Hepatocyte (in vitro differentiated cells): ENCODE measurements around the gene TBC1D5. TPM values are rescaled to one million over a fixed set of nuclear protein-coding genes. Genes with fewer than 3 reads are reported as not detected.

ENCODE experiments used
- DNase-seq: peaks from one replicate; pipeline ENCODE4 v3.0.0-alpha.2; 2016; ENCODE audit warnings: low spot score
- H2AFZ ChIP-seq: fragments of 200-600 bp; sonication (generic); 2 replicates; pipeline ENCODE4 v1.6.0; 2016; ENCODE audit warnings: antibody characterized with exemption, mild to moderate bottlenecking
- H3K27ac ChIP-seq: fragments of 200-600 bp; sonication (generic); 2 replicates; pipeline ENCODE4 v1.5.1; 2016; ENCODE audit warnings: mild to moderate bottlenecking
- H3K27me3 ChIP-seq: fragments of 200-600 bp; sonication (generic); 2 replicates; pipeline ENCODE4 v1.6.1; 2016
- H3K36me3 ChIP-seq: fragments of 200-600 bp; sonication (generic); replicated peaks from 2 replicates; pipeline ENCODE4 v1.5.1; 2016; ENCODE audit warnings: low read depth; ENCODE audit not compliant: insufficient read depth
- H3K4me1 ChIP-seq: fragments of 200-600 bp; sonication (generic); 2 replicates; pipeline ENCODE4 v1.5.1; 2016; ENCODE audit warnings: mild to moderate bottlenecking, moderate library complexity; ENCODE audit not compliant: insufficient read depth
- H3K4me2 ChIP-seq: fragments of 200-600 bp; sonication (generic); 2 replicates; pipeline ENCODE4 v1.6.0; 2016
- H3K4me3 ChIP-seq: fragments of 200-600 bp; sonication (generic); 2 replicates; pipeline ENCODE4 v1.5.1; 2016; ENCODE audit warnings: mild to moderate bottlenecking
- H3K79me2 ChIP-seq: fragments of 200-600 bp; sonication (generic); 2 replicates; pipeline ENCODE4 v1.6.0; 2017; ENCODE audit warnings: mild to moderate bottlenecking
- H3K9me2 ChIP-seq: fragments of 200-600 bp; sonication (generic); replicated peaks from 2 replicates; pipeline ENCODE4 v1.6.0; 2017; ENCODE audit warnings: mild to moderate bottlenecking; ENCODE audit not compliant: insufficient read depth
- H3K9me3 ChIP-seq: fragments of 200-600 bp; sonication (generic); 2 replicates; pipeline ENCODE4 v1.5.1; 2016; ENCODE audit warnings: low read depth, mild to moderate bottlenecking
- H4K20me1 ChIP-seq: fragments of 200-600 bp; sonication (generic); 2 replicates; pipeline ENCODE4 v1.6.0; 2016; ENCODE audit warnings: mild to moderate bottlenecking; ENCODE audit not compliant: insufficient read depth, poor library complexity, severe bottlenecking
- CTCF ChIP-seq: fragments of 200-600 bp; sonication (generic); IDR thresholded peaks from 2 replicates; pipeline ENCODE4 v1.5.1; 2016; ENCODE audit warnings: antibody characterized with exemption, mild to moderate bottlenecking; ENCODE audit not compliant: poor library complexity
- EZH2 ChIP-seq: fragments of 200-600 bp; sonication (generic); IDR thresholded peaks from 2 replicates; pipeline ENCODE4 v1.6.1; 2016; ENCODE audit warnings: antibody characterized with exemption, mild to moderate bottlenecking, borderline replicate concordance
- EZH2phosphoT487 ChIP-seq: fragments of 200-600 bp; sonication (generic); IDR thresholded peaks from one replicate; pipeline ENCODE4 v1.6.1; 2018; ENCODE audit warnings: antibody characterized with exemption, mild to moderate bottlenecking, low read depth, moderate library complexity; ENCODE audit not compliant: unreplicated experiment, severe bottlenecking
- WGBS: methylation state at CpG from one replicate; pipeline ENCODE4 v1.1.6; 2016; ENCODE audit warnings: low lambda C conversion rate; ENCODE audit errors: missing lambda C conversion rate; 5-methylcytosine and 5-hydroxymethylcytosine counted together
- polyA plus RNA-seq: library from polyadenylated mRNA; unstranded; fragments of >200 nt; fragmentation: Nextera tagmentation; extraction: Ambion mirVana; gene quantifications from 2 replicates; pipeline ENCODE4 v1.2.1, GENCODE V29; 2016
- total RNA-seq: library from RNA; depleted of rRNA; stranded (reverse); fragments of >200 nt; gene quantifications from 2 replicates; pipeline ENCODE4 v1.2.3, GENCODE V29; 2014

Gene TBC1D5
- total and polyA plus RNA-seq, 2 experiments from 2014 or later, result 17.0 to 64.2 TPM

DNA sequence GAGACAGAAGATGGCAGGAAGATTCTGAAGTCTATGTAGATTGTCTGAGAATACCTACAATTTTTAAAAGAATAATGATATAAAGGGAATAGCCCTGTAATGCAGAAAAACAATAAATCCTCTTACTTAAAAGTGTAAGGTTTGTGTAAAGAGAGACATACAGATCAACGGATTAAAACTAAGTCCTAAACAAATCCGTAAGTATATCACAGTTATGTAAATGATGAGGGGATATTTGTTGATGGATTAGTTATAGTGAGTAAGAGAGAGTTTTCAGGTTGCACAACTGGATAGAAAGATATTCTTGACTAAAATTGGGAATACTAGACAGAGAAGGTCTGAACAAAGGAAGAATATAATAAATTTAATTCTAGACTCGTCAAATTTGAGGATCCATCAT, 179.6 kb downstream of the TBC1D5 start:
- Histone ChIP-seq H3K4me1 (no peaks in the 10 kb centered on the region), H3K36me3 (no peaks in the 10 kb centered on the region), H3K27me3 (no peaks in the 10 kb centered on the region), H3K4me3 (no peak overlapping the region), H3K9me2 (no peaks in the 10 kb centered on the region), H4K20me1 (no peaks in the 10 kb centered on the region), H3K4me2 (no peak overlapping the region), H3K9me3 (no peaks in the 10 kb centered on the region), H3K27ac (no peak overlapping the region), H3K79me2 (no peaks in the 10 kb centered on the region), H2AFZ (no peak overlapping the region)
- 82% methylated on average over 3 of the region's 3 CpGs for WGBS
- TF ChIP-seq EZH2 (no peak), EZH2phosphoT487 (peak; percentile 99)
- no peak for DNase-seq

DNA sequence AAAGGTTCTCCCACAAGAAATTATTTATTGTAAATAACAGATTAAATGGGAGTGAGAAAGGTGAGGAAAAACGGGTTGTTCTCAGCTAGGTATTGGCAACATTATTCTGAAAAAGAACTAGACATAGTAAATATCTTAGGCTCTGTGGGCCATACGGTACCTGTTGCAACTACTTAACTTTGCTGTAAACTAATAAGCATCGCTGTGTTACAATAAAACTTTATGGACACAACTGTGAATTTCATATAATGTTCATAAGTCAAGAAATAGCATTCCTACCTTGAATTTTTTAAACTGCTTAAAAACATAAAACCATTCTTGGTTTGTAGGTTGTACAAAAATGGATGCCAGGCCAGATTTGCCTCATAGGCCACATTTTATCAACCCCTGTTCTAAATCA, 183.9 kb downstream of the TBC1D5 start:
- no peaks in the 10 kb centered on the region for H3K9me3 ChIP-seq
- no peaks in the 10 kb centered on the region for H3K27me3 ChIP-seq
- H3K36me3 ChIP-seq, result no peaks in the 10 kb centered on the region
- H3K4me2 ChIP-seq, result no peak overlapping the region
- H3K4me3 ChIP-seq, result no peak overlapping the region
- H2AFZ ChIP-seq, result no peak overlapping the region
- TF ChIP-seq CTCF (no peak), EZH2 (no peak), EZH2phosphoT487 (no peak)
- no peaks in the 10 kb centered on the region for H4K20me1 ChIP-seq
- DNase-seq, result no peak
- no peak overlapping the region for H3K27ac ChIP-seq
- no peaks in the 10 kb centered on the region for H3K79me2 ChIP-seq
- 98% methylated on average over 3 of the region's 3 CpGs for WGBS
- H3K4me1 ChIP-seq, result peaks cover under 1% of the 10 kb centered on the region
- H3K9me2 ChIP-seq, result no peaks in the 10 kb centered on the region

DNA sequence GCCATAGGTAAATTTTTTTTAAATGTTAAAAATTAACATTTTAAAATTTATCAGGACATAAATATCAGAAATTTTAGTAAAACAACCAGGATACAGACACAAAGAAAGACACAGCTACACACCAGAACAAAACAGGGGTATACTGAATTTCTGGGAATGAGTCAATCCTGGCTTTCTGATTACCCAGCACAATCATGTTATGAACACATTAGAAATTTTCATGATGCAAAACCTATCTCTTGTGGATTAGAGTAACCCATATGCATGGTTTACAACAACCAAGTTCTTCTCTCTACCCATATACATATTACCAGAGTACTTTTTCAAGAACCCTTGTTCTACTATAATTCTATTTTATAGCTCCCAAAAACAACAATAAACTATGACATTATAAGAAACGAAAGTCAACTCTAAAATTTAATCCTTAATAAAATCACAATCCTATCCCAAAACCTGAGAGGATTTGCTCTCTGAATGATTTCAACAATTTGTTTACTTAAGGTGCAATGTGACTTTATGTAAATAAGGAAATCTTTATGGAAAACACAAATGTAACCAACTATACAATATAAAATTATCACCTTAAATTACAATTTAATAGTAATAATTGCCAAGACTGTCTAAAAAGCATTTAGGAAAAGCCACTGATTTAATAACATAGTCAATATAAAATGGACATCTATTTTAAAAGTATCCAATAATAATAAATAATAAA, 184.5 kb downstream of the TBC1D5 start:
- H3K9me3 ChIP-seq, result no peaks in the 10 kb centered on the region
- 91% methylated on average over 1 of the region's 1 CpG for WGBS
- H3K9me2 ChIP-seq, result no peaks in the 10 kb centered on the region
- TF ChIP-seq EZH2phosphoT487 (no peak), CTCF (no peak), EZH2 (no peak)
- no peak overlapping the region for H2AFZ ChIP-seq
- no peaks in the 10 kb centered on the region for H4K20me1 ChIP-seq
- H3K36me3 ChIP-seq, result no peaks in the 10 kb centered on the region
- no peak overlapping the region for H3K4me3 ChIP-seq
- H3K4me2 ChIP-seq, result no peak overlapping the region
- no peak overlapping the region for H3K27ac ChIP-seq
- H3K27me3 ChIP-seq, result no peaks in the 10 kb centered on the region
- peaks cover 7% of the 10 kb centered on the region for H3K4me1 ChIP-seq
- DNase-seq, result no peak
- no peaks in the 10 kb centered on the region for H3K79me2 ChIP-seq

- Histone ChIP-seq H3K27ac (no peak overlapping the region), H3K4me2 (no peak overlapping the region), H3K9me3 (no peaks in the 10 kb centered on the region), H3K4me1 (peaks cover 8% of the 10 kb centered on the region), H3K9me2 (no peaks in the 10 kb centered on the region), H3K36me3 (no peaks in the 10 kb centered on the region), H3K79me2 (no peaks in the 10 kb centered on the region), H3K4me3 (no peak overlapping the region), H4K20me1 (no peaks in the 10 kb centered on the region), H3K27me3 (no peaks in the 10 kb centered on the region), H2AFZ (no peak overlapping the region)
- 53% methylated on average over 2 of the region's 2 CpGs for WGBS
- no peak for TF ChIP-seq EZH2
- TF ChIP-seq EZH2phosphoT487, result no peak
- no peak for TF ChIP-seq CTCF
- no peak for DNase-seq
Observed at GRCh38 chr3:17555525-17555924, 186.9 kb downstream of the TBC1D5 start.
